ENCODE data around the gene EIF3L. TPM values are rescaled to one million over a fixed set of nuclear protein-coding genes. Genes with fewer than 3 reads are reported as not detected.

The EIF3L gene
- total RNA-seq, 1 donor from 2014 or later, result 420 TPM

- H3K36me3 ChIP-seq (ENCODE audit: control insufficient read depth, insufficient read depth, low read length), result peaks cover 57% of the 10 kb centered on the region
- no peaks in the 10 kb centered on the region for H3K27me3 ChIP-seq (ENCODE audit: control insufficient read depth, insufficient read depth, low read length)
- no peak overlapping the region for H3K4me3 ChIP-seq (ENCODE audit: low read depth, low read length)
- no peak for TF ChIP-seq CTCF (IDR thresholded peaks at IDR 0.05; ENCODE audit: insufficient read depth, low read length, severe bottlenecking)
- DNase-seq (ENCODE audit: low read depth), result no peak
- FAIRE-seq, result no peak
Measured at GRCh38 chr22:37913233-37913721, 64.1 kb downstream of the EIF3L start.

DNA sequence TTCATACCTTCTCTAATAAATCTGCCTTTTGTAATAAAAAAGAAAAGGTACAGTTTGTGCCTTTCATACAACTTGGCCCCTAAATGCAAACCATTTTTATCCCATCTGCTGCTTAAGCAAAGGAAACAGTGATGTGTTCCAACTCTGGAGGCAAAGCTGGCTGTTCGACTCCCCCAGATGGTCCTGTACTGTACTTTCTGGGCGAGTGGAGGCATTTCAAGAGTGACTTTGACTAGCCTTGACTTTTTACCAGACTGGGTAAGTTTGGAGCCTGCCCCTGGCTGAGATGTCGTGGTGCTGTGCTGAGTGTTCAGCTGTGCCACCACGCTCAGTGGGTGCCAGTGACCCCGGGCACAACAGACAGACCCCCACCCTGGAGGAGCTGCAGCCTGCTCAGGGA lies 67.1 kb downstream of the EIF3L start:
- peak; percentile 13 for FAIRE-seq
- no peak for DNase-seq (ENCODE audit: low read depth)
- no peak overlapping the region for H3K4me3 ChIP-seq (ENCODE audit: low read depth, low read length)
- no peak for TF ChIP-seq CTCF (IDR thresholded peaks at IDR 0.05; ENCODE audit: insufficient read depth, low read length, severe bottlenecking)
- H3K27me3 ChIP-seq (ENCODE audit: control insufficient read depth, insufficient read depth, low read length), result no peaks in the 10 kb centered on the region
- H3K36me3 ChIP-seq (ENCODE audit: control insufficient read depth, insufficient read depth, low read length), result peaks cover 62% of the 10 kb centered on the region

DNA sequence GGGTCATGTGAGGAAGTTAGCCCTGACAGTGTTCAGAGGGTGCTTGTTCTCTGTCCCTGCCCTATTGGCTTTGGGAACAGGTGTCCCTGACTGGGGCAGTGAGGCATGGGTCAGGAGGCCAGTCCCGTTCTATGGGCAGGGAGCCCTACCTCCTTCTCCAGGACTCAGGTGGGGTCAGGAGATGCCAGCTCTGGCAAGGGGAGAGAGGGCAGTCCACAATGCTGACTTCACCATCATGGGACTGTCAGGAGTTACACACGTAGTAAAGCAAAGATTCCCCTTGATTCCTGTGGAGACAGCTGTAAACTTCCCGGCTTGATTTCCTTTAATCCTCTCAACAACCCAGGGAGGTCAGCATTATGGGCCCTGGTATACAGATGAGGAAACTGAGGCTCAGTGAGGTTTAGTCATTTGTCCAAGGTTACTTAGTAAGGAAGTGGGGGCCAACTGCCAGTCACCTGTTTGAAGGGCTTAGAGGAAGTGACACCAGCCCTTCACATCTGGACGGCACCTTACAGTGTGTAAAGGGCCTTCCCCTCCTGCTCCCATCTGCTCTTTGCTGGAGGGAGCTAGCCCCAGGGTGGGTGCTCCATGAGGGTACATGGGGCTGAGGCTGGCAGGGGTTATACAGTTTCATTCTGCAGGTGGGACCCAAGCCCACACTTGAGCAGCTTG lies 68.8 kb downstream of the EIF3L start:
- Histone ChIP-seq H3K4me3 (ENCODE audit: low read depth, low read length) (no peak overlapping the region), H3K27me3 (ENCODE audit: control insufficient read depth, insufficient read depth, low read length) (no peaks in the 10 kb centered on the region), H3K36me3 (ENCODE audit: control insufficient read depth, insufficient read depth, low read length) (peaks cover 60% of the 10 kb centered on the region)
- FAIRE-seq, result no peak
- TF ChIP-seq CTCF (IDR thresholded peaks at IDR 0.05; ENCODE audit: insufficient read depth, low read length, severe bottlenecking), result no peak
- no peak for DNase-seq (ENCODE audit: low read depth)

DNA sequence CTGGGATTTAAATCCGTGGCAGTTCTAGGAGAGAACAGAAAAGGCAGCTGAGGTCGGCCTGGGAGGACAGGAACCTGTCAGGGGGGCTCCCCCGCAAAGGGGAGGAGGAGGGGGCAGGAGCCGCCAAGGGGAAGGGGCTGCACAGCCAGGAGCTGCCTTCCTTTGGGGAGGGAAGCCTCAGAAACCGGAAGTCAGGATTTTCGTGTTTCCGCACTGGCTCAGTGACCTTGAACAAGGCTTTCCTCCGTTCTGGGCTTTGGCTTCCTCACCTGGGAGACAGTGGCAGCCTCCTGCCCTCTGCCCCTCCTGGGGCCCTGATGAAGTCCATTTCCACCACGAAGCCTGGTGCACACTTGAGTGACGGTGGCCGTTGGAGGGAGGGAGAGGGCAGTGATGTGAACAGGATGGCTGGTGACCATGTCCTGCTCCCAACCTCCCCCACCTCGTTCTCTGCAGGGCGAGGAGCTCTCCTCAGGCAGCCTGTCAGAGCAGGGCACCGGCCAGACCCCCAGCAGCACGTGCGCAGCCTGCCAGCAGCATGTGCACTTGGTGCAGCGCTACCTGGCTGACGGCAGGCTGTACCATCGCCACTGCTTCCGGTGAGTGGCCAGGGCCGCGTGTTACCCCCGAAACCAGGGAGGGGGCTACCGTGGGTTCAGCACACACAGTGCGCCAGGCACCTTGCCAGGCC lies 69.5 kb downstream of the EIF3L start:
- peaks cover 56% of the 10 kb centered on the region for H3K36me3 ChIP-seq (ENCODE audit: control insufficient read depth, insufficient read depth, low read length)
- no peak overlapping the region for H3K4me3 ChIP-seq (ENCODE audit: low read depth, low read length)
- FAIRE-seq (no peak), DNase-seq (ENCODE audit: low read depth) (no peak)
- no peaks in the 10 kb centered on the region for H3K27me3 ChIP-seq (ENCODE audit: control insufficient read depth, insufficient read depth, low read length)
- TF ChIP-seq CTCF (IDR thresholded peaks at IDR 0.05; ENCODE audit: insufficient read depth, low read length, severe bottlenecking), result no peak

DNA sequence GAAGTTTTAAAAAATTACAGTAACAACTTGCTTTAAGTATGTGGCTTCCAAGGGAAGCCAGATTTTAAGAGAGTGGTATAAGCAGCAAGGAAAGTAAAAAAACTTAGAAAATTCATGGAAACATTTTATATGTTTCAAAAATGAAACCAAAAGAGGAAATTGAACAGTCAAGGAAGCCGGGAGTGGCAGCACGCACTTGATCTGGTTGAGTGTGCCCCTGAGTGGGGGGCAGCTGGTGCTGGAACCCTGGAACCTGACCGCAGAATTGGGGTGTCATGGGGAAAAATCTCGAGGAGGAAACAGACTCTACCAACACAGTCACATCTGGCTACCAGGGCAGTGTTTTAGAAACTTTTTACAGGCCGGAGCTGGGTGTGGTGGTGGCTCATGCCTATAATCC lies 70.9 kb downstream of the EIF3L start:
- Histone ChIP-seq H3K36me3 (ENCODE audit: control insufficient read depth, insufficient read depth, low read length) (peaks cover 64% of the 10 kb centered on the region), H3K4me3 (ENCODE audit: low read depth, low read length) (no peak overlapping the region), H3K27me3 (ENCODE audit: control insufficient read depth, insufficient read depth, low read length) (no peaks in the 10 kb centered on the region)
- FAIRE-seq (no peak), DNase-seq (ENCODE audit: low read depth) (no peak)
- TF ChIP-seq CTCF (IDR thresholded peaks at IDR 0.05; ENCODE audit: insufficient read depth, low read length, severe bottlenecking), result no peak

Data from bronchial epithelial cell (primary cell).